A549 (cell line): ENCODE measurements around the gene KCNB1. TPM values are rescaled to one million over a fixed set of nuclear protein-coding genes. Genes with fewer than 3 reads are reported as not detected.

Source experiments
- ATAC-seq, 2 experiments: fragments of 200-7000 bp in 1 of 2; fragments of >200 bp in 1 of 2; cut with Nextera tagmentation in 1 of 2; cut with Tn5 transposase in 1 of 2; 3 replicates each; pipeline versions ENCODE4 v1.8.0 to v1.9.1; 2018 to 2020; ENCODE audit warnings: mild to moderate bottlenecking in 1 of 2, moderate library complexity in 1 of 2
- CTCF ChIA-PET: fragments of 300-600 bp; sonication (Branson Sonifier 250); formaldehyde crosslinking; extraction: SDS; loops from one replicate; lab custom pipeline; 2021; ENCODE audit warnings: antibody characterized with exemption, inconsistent platforms; lab: Yijun Ruan, JAX
- POLR2A ChIA-PET: fragments of 350-600 bp; formaldehyde crosslinking; extraction: SDS; loops from one replicate; lab custom pipeline; 2021; ENCODE audit warnings: antibody characterized with exemption, inconsistent platforms; lab: Yijun Ruan, JAX
- DNase-seq, 2 experiments: peaks; one replicate each; pipeline versions ENCODE4 v3.0.0 to v3.0.0-alpha.2; 2011 to 2016; ENCODE audit warnings: low read depth in 1 of 2, low spot score in 1 of 2
- FAIRE-seq: peaks from 2 replicates; lab custom pipeline; 2011; peaks lifted over from hg19 to GRCh38; lab: Jason Lieb, UNC
- H3K27ac ChIP-seq, 2 experiments: fragments of >200 bp; sonication (Bioruptor Twin); formaldehyde crosslinking; 3 replicates each; pipeline ENCODE4 v1.5.1; 2016 to 2017
- H3K4me1 ChIP-seq: fragments of >200 bp; sonication (Bioruptor Twin); formaldehyde crosslinking; 3 replicates; pipeline ENCODE4 v1.6.1; 2016
- H3K4me2 ChIP-seq: fragments of >200 bp; sonication (Bioruptor Twin); formaldehyde crosslinking; 3 replicates; pipeline ENCODE4 v1.6.1; 2016
- H3K4me3 ChIP-seq: fragments of >200 bp; sonication (Bioruptor Twin); formaldehyde crosslinking; 3 replicates; pipeline ENCODE4 v1.5.1; 2016
- H3K9me3 ChIP-seq: fragments of >200 bp; sonication (Bioruptor Twin); formaldehyde crosslinking; 3 replicates; pipeline ENCODE4 v1.6.1; 2016
- BCL3 ChIP-seq: fragments of >200 bp; sonication (Bioruptor Twin); formaldehyde crosslinking; IDR thresholded peaks from 3 replicates; pipeline ENCODE4 v1.6.1; 2016
- CBX2 ChIP-seq: fragments of 200-600 bp; sonication (generic); IDR thresholded peaks from 2 replicates; pipeline ENCODE4 v1.6.1; 2016; ENCODE audit warnings: low read depth, mild to moderate bottlenecking, borderline replicate concordance
- CBX8 ChIP-seq: fragments of 200-600 bp; sonication (generic); IDR thresholded peaks from 2 replicates; pipeline ENCODE4 v1.6.1; 2016
- CEBPB ChIP-seq, 2 experiments: fragments of >200 bp in 1 of 2; sonication (Bioruptor Twin) in 1 of 2; formaldehyde crosslinking in 1 of 2; IDR thresholded peaks; 2 replicates each; pipeline ENCODE4 v1.6.1; 2012 to 2016
- CHD4 ChIP-seq: fragments of 200-600 bp; sonication (generic); IDR thresholded peaks from 2 replicates; pipeline ENCODE4 v1.6.1; 2016; ENCODE audit warnings: antibody characterized with exemption, mild to moderate bottlenecking, borderline replicate concordance
- ESRRA ChIP-seq: fragments of 150-350 bp; IDR thresholded peaks from 2 replicates; pipeline ENCODE4 v1.6.1; 2014; ENCODE audit warnings: mild to moderate bottlenecking, low read length, borderline replicate concordance
- HDAC2 ChIP-seq: fragments of 200-600 bp; sonication (generic); IDR thresholded peaks from 2 replicates; pipeline ENCODE4 v1.6.1; 2016
- HES2 ChIP-seq: fragments of >200 bp; sonication (Bioruptor Twin); formaldehyde crosslinking; IDR thresholded peaks from 2 replicates; pipeline ENCODE4 v1.6.1; 2016
- HMGXB4 ChIP-seq: fragments of 250-450 bp; sonication (Bioruptor Pico); IDR thresholded peaks from 2 replicates; pipeline ENCODE4 v1.5.0; 2021; ENCODE audit warnings: mild to moderate bottlenecking, moderate library complexity, borderline replicate concordance
- MAFK ChIP-seq: fragments of 450-650 bp; IDR thresholded peaks from 2 replicates; pipeline ENCODE4 v1.6.1; 2014; ENCODE audit not compliant: partially characterized antibody
- MAZ ChIP-seq: fragments of 150-350 bp; IDR thresholded peaks from 2 replicates; pipeline ENCODE4 v1.6.1; 2014; ENCODE audit warnings: antibody characterized with exemption, low read depth, low read length, borderline replicate concordance
- MYC ChIP-seq: IDR thresholded peaks from 2 replicates; pipeline ENCODE4 v1.6.1; 2012; ENCODE audit warnings: mild to moderate bottlenecking, inconsistent platforms, low read length, improper control_type of control experiment, borderline replicate concordance
- NFE2L2 ChIP-seq: fragments of 150-350 bp; conservative IDR thresholded peaks from 2 replicates; pipeline ENCODE4 v1.6.1; 2014; ENCODE audit warnings: low read length
- RARB ChIP-seq: fragments of 250-450 bp; sonication (Bioruptor Pico); IDR thresholded peaks from 2 replicates; pipeline ENCODE4 v1.8.0; 2021; ENCODE audit warnings: mild to moderate bottlenecking, moderate library complexity
- RCOR1 ChIP-seq: fragments of 150-350 bp; IDR thresholded peaks from 2 replicates; pipeline ENCODE4 v1.6.1; 2014; ENCODE audit warnings: antibody characterized with exemption, low read length, low read depth
- REST ChIP-seq: fragments of 200-600 bp; sonication (generic); IDR thresholded peaks from 2 replicates; pipeline ENCODE4 v1.6.1; 2016; ENCODE audit warnings: antibody characterized with exemption, mild to moderate bottlenecking, moderate library complexity
- RFX5 ChIP-seq: fragments of 450-650 bp; IDR thresholded peaks from 2 replicates; pipeline ENCODE4 v1.7.1; 2014; ENCODE audit warnings: antibody characterized with exemption, mild to moderate bottlenecking, moderate library complexity
- RNF2 ChIP-seq: fragments of 200-600 bp; sonication (generic); IDR thresholded peaks from 2 replicates; pipeline ENCODE4 v1.6.1; 2016; ENCODE audit warnings: low read depth, mild to moderate bottlenecking, antibody characterized with exemption, moderate library complexity, borderline replicate concordance
- SMC3 ChIP-seq: fragments of >200 bp; sonication (Bioruptor Twin); formaldehyde crosslinking; IDR thresholded peaks from 3 replicates; pipeline ENCODE4 v1.6.1; 2018; ENCODE audit warnings: inconsistent platforms
- WGBS: methylation state at CpG from one replicate; pipeline ENCODE4 v1.1.6; 2017; ENCODE audit errors: missing lambda C conversion rate; 5-methylcytosine and 5-hydroxymethylcytosine counted together
- polyA plus RNA-seq, 4 experiments: library from polyadenylated mRNA; depleted of rRNA in 3 of 4; stranded (reverse); fragments of >200 nt; fragmentation: RNase III in 1 of 4; extraction: RNeasy Plus Mini Kit Qiagen cat#74134 plus additional on column Dnase treatment in 1 of 4; gene quantifications; 2 replicates in 3 of 4; 3 replicates in 1 of 4; pipeline ENCODE4 v1.2.3, GENCODE V29; 2011 to 2017
- TF ChIP-seq, protein P1 (sequence below): fragments of 150-350 bp; IDR thresholded peaks from 2 replicates; pipeline ENCODE4 v1.6.1; 2014; ENCODE audit warnings: low read depth, mild to moderate bottlenecking, low read length

KCNB1 gene
- polyA plus RNA-seq, 2 of the 4 experiments (the other 2 are of a cell fraction), result 0.12 to 0.28 TPM

GRCh38 chr20:49432550-49432949, 49.9 kb downstream of the KCNB1 start:
- DNase-seq, result no peak
- TF ChIP-seq SMC3 (no peak), HMGXB4 (no peak), NFE2L2 (no peak), REST (no peak)
- ChIA-PET CTCF (interaction anchor here (1.1 to 1.6 kb wide), 2 partner anchors 17 to 51 kb away, joined by 3 to 5 read pairs; no protein-coding TSS in a partner anchor), POLR2A (no interaction called here)
- Histone ChIP-seq H3K9me3 (no peaks in the 10 kb centered on the region), H3K4me1 (peaks cover 12% of the 10 kb centered on the region), H3K27ac (no peak overlapping the region), H3K4me2 (no peak overlapping the region), H3K4me3 (no peak overlapping the region)
- no peak for FAIRE-seq
- WGBS, result 49% methylated on average over 3 of the region's 3 CpGs
- no peak for ATAC-seq

- H3K27ac ChIP-seq, result peak overlapping the region; percentile 46 to 77; a peak in 5 of 6 replicates
- peaks cover 12% of the 10 kb centered on the region for H3K4me1 ChIP-seq
- no peak for FAIRE-seq
- H3K9me3 ChIP-seq, result no peaks in the 10 kb centered on the region
- TF ChIP-seq HES2 (no peak), CEBPB (IDR thresholded peaks at IDR 0.05) (0 out of 4 replicates have a peak, but pooled peaks of 1 of the 2 experiments have one; percentile 10), MAFK (no peak), RNF2 (no peak), REST (no peak), MYC (no peak)
- WGBS, result 16% methylated on average over 4 of the region's 4 CpGs
- ChIA-PET POLR2A (no interaction called here), CTCF (interaction anchor here (0.6 to 1.6 kb wide), 4 partner anchors 9 to 290 kb away, joined by 3 to 5 read pairs (median 4); no protein-coding TSS in a partner anchor)
- ATAC-seq, result peak in 1 of 2 experiments; percentile 43; a peak in 2 of 6 replicates
- no peak overlapping the region for H3K4me3 ChIP-seq
- H3K4me2 ChIP-seq, result peak overlapping the region; percentile 38; the same call in 2 of the 3 replicates
- DNase-seq, result peak in 1 of 2 experiments; percentile 56
These were observed 51.1 kb downstream of the KCNB1 start for GRCh38 chr20:49431329-49431728.

DNA sequence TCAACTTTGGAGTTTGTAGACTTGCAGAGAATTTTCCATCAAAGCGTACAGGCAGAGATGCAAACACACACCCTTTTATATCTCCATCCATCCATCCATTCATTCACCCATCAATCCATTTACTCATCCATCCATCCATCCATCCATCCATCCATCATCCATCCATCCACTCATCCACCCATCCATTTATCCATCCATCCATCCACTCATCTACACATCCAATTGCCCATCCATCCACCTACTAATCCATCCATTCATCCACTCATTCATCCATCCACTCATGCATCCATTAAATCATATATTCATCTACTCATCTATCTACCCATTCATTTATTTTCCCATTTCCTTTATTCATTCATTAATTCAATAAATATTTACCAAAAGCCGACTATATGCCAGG, 52.1 kb downstream of the KCNB1 start:
- TF ChIP-seq, protein P1, sequence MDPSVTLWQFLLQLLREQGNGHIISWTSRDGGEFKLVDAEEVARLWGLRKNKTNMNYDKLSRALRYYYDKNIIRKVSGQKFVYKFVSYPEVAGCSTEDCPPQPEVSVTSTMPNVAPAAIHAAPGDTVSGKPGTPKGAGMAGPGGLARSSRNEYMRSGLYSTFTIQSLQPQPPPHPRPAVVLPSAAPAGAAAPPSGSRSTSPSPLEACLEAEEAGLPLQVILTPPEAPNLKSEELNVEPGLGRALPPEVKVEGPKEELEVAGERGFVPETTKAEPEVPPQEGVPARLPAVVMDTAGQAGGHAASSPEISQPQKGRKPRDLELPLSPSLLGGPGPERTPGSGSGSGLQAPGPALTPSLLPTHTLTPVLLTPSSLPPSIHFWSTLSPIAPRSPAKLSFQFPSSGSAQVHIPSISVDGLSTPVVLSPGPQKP, result no peak
- no peak for TF ChIP-seq ESRRA
- TF ChIP-seq RFX5, result no peak
- no peak for TF ChIP-seq CBX2
- TF ChIP-seq MAZ, result no peak
- no peak for TF ChIP-seq CBX8
- no peak for TF ChIP-seq BCL3
- no peak for TF ChIP-seq HDAC2
- no peak for TF ChIP-seq RCOR1
- TF ChIP-seq RARB (CRISPR knock-in tag), result no peak
- TF ChIP-seq CHD4, result no peak
- TF ChIP-seq, all 56 proteins: peak for 0
- ATAC-seq (no peak), DNase-seq (no peak), FAIRE-seq (no peak)
- Histone ChIP-seq H3K27ac (no peak overlapping the region), H3K4me2 (no peak overlapping the region), H3K9me3 (no peaks in the 10 kb centered on the region), H3K4me1 (peaks cover 12% of the 10 kb centered on the region), H3K4me3 (no peak overlapping the region)
- WGBS, result 64% methylated on average over 2 of the region's 2 CpGs
- ChIA-PET CTCF (interaction anchor here (1.1 to 1.3 kb wide), 2 partner anchors 10 to 12 kb away, joined by 3 read pairs; no protein-coding TSS in a partner anchor), POLR2A (no interaction called here)
